Glutamatergic neuron (in vitro differentiated cells): Measurements from ENCODE around the gene CLEC16A. TPM values are rescaled to one million over a fixed set of nuclear protein-coding genes. Genes with fewer than 3 reads are reported as not detected.

ENCODE experiments used
- DNase-seq: peaks from one replicate; pipeline ENCODE4 v3.0.0; 2022
- H3K27ac Mint-ChIP-seq: one replicate; pipeline ENCODE4 v1.8.0; 2020; ENCODE audit warnings: mild to moderate bottlenecking, mixed read lengths, inconsistent platforms; ENCODE audit not compliant: unreplicated experiment
- H3K27me3 Mint-ChIP-seq: one replicate; pipeline ENCODE4 v1.8.0; 2020; ENCODE audit warnings: mild to moderate bottlenecking, moderate library complexity, mixed read lengths, inconsistent platforms; ENCODE audit not compliant: unreplicated experiment
- H3K36me3 Mint-ChIP-seq: one replicate; pipeline ENCODE4 v1.8.0; 2020; ENCODE audit warnings: mild to moderate bottlenecking, mixed read lengths, inconsistent platforms; ENCODE audit not compliant: unreplicated experiment
- H3K4me1 Mint-ChIP-seq: one replicate; pipeline ENCODE4 v1.8.0; 2020; ENCODE audit warnings: mild to moderate bottlenecking, low read depth, mixed read lengths, inconsistent platforms; ENCODE audit not compliant: unreplicated experiment
- H3K4me3 Mint-ChIP-seq: one replicate; pipeline ENCODE4 v1.8.0; 2020; ENCODE audit warnings: mild to moderate bottlenecking, mixed read lengths, inconsistent platforms; ENCODE audit not compliant: unreplicated experiment
- H3K9me3 Mint-ChIP-seq: one replicate; pipeline ENCODE4 v1.8.0; 2020; ENCODE audit warnings: mild to moderate bottlenecking, moderate library complexity, mixed read lengths, inconsistent platforms; ENCODE audit not compliant: unreplicated experiment
- CTCF ChIP-seq: fragments of 200-600 bp; sonication (generic); IDR thresholded peaks from one replicate; pipeline ENCODE4 v1.5.0; 2021; ENCODE audit not compliant: partially characterized antibody, unreplicated experiment
- total RNA-seq: library from RNA; stranded (reverse); fragmentation: NEBNext Ultra II Directional; extraction: Animal tissue kit (Norgen Biotek cat#: 25700); gene quantifications from one replicate; pipeline ENCODE4 v1.2.1, GENCODE V29; 2021; ENCODE audit not compliant: unreplicated experiment

CLEC16A gene
- total RNA-seq, 1 donor from 2014 or later: 43.0 TPM

- Mint-ChIP-seq H3K9me3 (peaks cover 5% of the 10 kb centered on the region), H3K36me3 (no peaks in the 10 kb centered on the region), H3K27ac (no peak overlapping the region), H3K4me3 (no peak overlapping the region), H3K4me1 (peaks cover 4% of the 10 kb centered on the region), H3K27me3 (peaks cover 7% of the 10 kb centered on the region)
- DNase-seq: no peak
- no peak for TF ChIP-seq CTCF
These were observed 148.6 kb downstream of the CLEC16A start for GRCh38 chr16:11092788-11093571.

DNA sequence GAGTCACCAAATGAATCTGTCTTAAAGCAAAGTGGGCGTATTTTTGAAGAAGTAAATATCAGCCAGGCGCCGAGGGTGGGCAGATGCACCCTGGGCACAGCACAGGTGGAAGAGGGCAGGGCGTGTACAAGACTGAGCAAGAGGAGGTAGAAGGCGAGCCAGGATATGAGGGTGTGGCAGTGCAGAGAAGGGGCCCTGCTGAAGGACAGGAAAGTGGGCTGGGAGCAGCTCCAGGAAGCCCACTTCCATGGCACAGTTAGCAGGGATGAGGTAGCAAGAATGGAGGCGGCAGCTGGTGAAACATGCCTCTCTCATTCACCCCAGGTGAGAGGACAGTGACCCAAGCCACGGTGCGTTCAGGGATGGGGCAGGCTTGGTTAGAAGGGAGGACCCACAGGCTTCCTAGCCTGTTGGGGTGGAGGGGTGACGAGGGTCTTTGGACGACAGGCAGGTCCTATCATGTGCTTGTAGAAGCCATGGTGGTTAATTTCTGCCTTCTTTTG, 149.3 kb downstream of the CLEC16A start:
- no peak overlapping the region for H3K4me3 Mint-ChIP-seq
- peaks cover 7% of the 10 kb centered on the region for H3K27me3 Mint-ChIP-seq
- H3K27ac Mint-ChIP-seq: no peak overlapping the region
- H3K36me3 Mint-ChIP-seq: no peaks in the 10 kb centered on the region
- H3K4me1 Mint-ChIP-seq: peaks cover 4% of the 10 kb centered on the region
- peaks cover 5% of the 10 kb centered on the region for H3K9me3 Mint-ChIP-seq
- DNase-seq: no peak
- no peak for TF ChIP-seq CTCF

DNA sequence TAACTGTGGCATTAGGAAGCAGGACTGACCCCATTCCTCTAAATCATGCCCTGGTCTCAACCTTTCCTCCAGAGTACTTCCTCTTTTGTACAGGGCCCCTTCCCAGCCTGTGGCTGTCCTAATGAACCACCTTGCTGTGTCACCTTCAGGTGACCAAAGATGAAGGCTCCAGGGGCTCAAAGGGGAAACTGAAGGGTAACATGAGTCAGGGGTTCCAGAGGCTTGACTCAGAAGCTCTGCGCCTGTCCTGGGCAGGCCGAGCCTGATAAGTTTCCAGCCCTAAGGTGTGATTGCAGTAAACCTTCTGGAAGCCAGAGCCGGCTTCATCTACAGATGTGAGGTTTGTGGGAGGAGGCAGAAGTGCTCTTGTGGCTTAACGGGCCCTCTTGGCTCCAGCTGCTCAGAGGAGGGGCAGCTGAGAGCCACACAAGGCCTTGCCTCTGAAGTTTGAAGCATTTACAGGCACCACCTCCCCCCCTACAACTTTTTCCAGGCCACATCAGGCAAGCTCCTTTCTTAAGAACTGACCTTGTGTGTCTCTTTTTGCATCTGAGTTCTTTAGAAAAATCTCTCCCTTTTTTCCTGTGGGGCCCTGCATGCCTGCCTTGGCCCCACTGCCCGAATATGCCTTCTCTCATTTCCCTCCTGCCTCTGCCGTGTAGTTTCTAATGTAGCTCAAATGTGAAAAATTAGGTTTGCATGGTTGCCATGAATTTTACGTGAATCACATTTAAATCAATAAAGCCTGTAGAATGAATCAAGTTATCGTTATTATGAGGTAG, 149.9 kb downstream of the CLEC16A start:
- Mint-ChIP-seq H3K4me3 (no peak overlapping the region), H3K4me1 (peaks cover under 1% of the 10 kb centered on the region), H3K36me3 (no peaks in the 10 kb centered on the region), H3K27ac (no peak overlapping the region), H3K9me3 (peaks cover 5% of the 10 kb centered on the region), H3K27me3 (peaks cover 7% of the 10 kb centered on the region)
- TF ChIP-seq CTCF: no peak
- no peak for DNase-seq

GRCh38 chr16:11094857-11095565, 150.6 kb downstream of the CLEC16A start:
- Mint-ChIP-seq H3K4me3 (no peak overlapping the region), H3K4me1 (peaks cover under 1% of the 10 kb centered on the region), H3K27ac (no peak overlapping the region), H3K27me3 (peaks cover 4% of the 10 kb centered on the region), H3K9me3 (peaks cover 2% of the 10 kb centered on the region), H3K36me3 (no peaks in the 10 kb centered on the region)
- DNase-seq: no peak
- no peak for TF ChIP-seq CTCF
